Endodermal cell (in vitro differentiated cells): Measurements from ENCODE around the gene ZBTB16. TPM values are rescaled to one million over a fixed set of nuclear protein-coding genes. Genes with fewer than 3 reads are reported as not detected.

Experiments
- DNase-seq: peaks from one replicate; pipeline ENCODE4 v3.0.0-alpha.2; 2017
- H3K27ac ChIP-seq: 2 replicates; pipeline ENCODE4 v1.5.1; 2013; ENCODE audit warnings: mild to moderate bottlenecking, low read depth, low read length, moderate library complexity
- H3K27me3 ChIP-seq: 2 replicates; pipeline ENCODE4 v1.6.1; 2013; ENCODE audit warnings: mild to moderate bottlenecking, low read length, moderate library complexity; ENCODE audit not compliant: insufficient read depth, control insufficient read depth, poor library complexity, severe bottlenecking
- H3K36me3 ChIP-seq: 2 replicates; pipeline ENCODE4 v1.7.0; 2013; ENCODE audit warnings: mild to moderate bottlenecking, low read length, moderate library complexity; ENCODE audit not compliant: control insufficient read depth, insufficient read depth
- H3K4me1 ChIP-seq: one replicate; pipeline ENCODE4 v1.7.0; 2013; ENCODE audit warnings: low read length; ENCODE audit not compliant: control insufficient read depth, insufficient read depth
- H3K4me3 ChIP-seq: 2 replicates; pipeline ENCODE4 v1.5.1; 2013; ENCODE audit warnings: mild to moderate bottlenecking, low read length, moderate library complexity
- H3K9ac ChIP-seq: 2 replicates; pipeline ENCODE4 v1.6.1; 2013; ENCODE audit warnings: mild to moderate bottlenecking, low read length, moderate library complexity; ENCODE audit not compliant: poor library complexity, severe bottlenecking; ENCODE audit errors: extremely low read depth
- H3K9me3 ChIP-seq: 2 replicates; pipeline ENCODE4 v1.6.1; 2013; ENCODE audit warnings: mild to moderate bottlenecking, low read length, moderate library complexity; ENCODE audit not compliant: control insufficient read depth
- H3K27ac Mint-ChIP-seq: 2 replicates; pipeline ENCODE4 v1.8.0; 2020; ENCODE audit warnings: mixed read lengths
- H3K27me3 Mint-ChIP-seq: 2 replicates; pipeline ENCODE4 v1.8.0; 2021; ENCODE audit warnings: mild to moderate bottlenecking, mixed read lengths; ENCODE audit not compliant: insufficient read depth
- H3K36me3 Mint-ChIP-seq: 2 replicates; pipeline ENCODE4 v1.8.0; 2020; ENCODE audit warnings: low read depth, mixed read lengths
- H3K4me1 Mint-ChIP-seq: 2 replicates; pipeline ENCODE4 v1.8.0; 2020; ENCODE audit warnings: mixed read lengths
- H3K4me3 Mint-ChIP-seq: 2 replicates; pipeline ENCODE4 v1.8.0; 2020; ENCODE audit warnings: mild to moderate bottlenecking, moderate library complexity, mixed read lengths
- H3K9me3 Mint-ChIP-seq: 2 replicates; pipeline ENCODE4 v1.8.0; 2020; ENCODE audit warnings: mild to moderate bottlenecking, mixed read lengths
- CTCF ChIP-seq: fragments of 200-600 bp; sonication (generic); conservative IDR thresholded peaks from 2 replicates; pipeline ENCODE4 v1.5.0; 2021; ENCODE audit warnings: antibody characterized with exemption, mild to moderate bottlenecking
- WGBS, 2 experiments: methylation state at CpG; one replicate each; pipeline versions ENCODE4 v1.1.5 to v1.1.7; 2013; ENCODE audit warnings: missing lambda C conversion rate in 2 of 2, mixed read lengths in 1 of 2; ENCODE audit not compliant: insufficient coverage in 1 of 2, insufficient read length in 1 of 2; 5-methylcytosine and 5-hydroxymethylcytosine counted together
- total RNA-seq, 2 donors: library from RNA; stranded (reverse); fragmentation: NEBNext Ultra II Directional in 1 of 2; extraction: Animal tissue kit (Norgen Biotek cat#: 25700) in 1 of 2; gene quantifications; 2 replicates in 1 of 2; 3 replicates in 1 of 2; pipeline ENCODE4 v1.2.1, GENCODE V29; 2021

The ZBTB16 gene
- total RNA-seq, 2 donors from 2014 or later = 4.1 to 5.8 TPM

- DNase-seq = no peak
- Histone ChIP-seq H3K9ac (no peak overlapping the region), H3K27ac (no peak overlapping the region), H3K36me3 (no peaks in the 10 kb centered on the region), H3K9me3 (no peaks in the 10 kb centered on the region), H3K27me3 (peaks cover 81% of the 10 kb centered on the region), H3K4me3 (no peak overlapping the region), H3K4me1 (no peaks in the 10 kb centered on the region)
- Mint-ChIP-seq H3K4me3 (no peak overlapping the region), H3K36me3 (no peaks in the 10 kb centered on the region), H3K27me3 (peaks cover 95% of the 10 kb centered on the region), H3K27ac (no peak overlapping the region), H3K4me1 (peaks cover 19% of the 10 kb centered on the region), H3K9me3 (no peaks in the 10 kb centered on the region)
- WGBS, 2 experiments = 92 to 94% methylated on average over 8 to 14 of the region's 14 CpGs
- TF ChIP-seq CTCF = no peak
Measured at GRCh38 chr11:114064216-114064615, 4.7 kb downstream of the ZBTB16 start.

- H3K27ac ChIP-seq = no peak overlapping the region
- DNase-seq = no peak
- no peak overlapping the region for H3K4me3 ChIP-seq
- peaks cover 78% of the 10 kb centered on the region for H3K27me3 ChIP-seq
- Mint-ChIP-seq H3K27ac (no peak overlapping the region), H3K36me3 (no peaks in the 10 kb centered on the region), H3K4me1 (peaks cover 19% of the 10 kb centered on the region), H3K27me3 (peaks cover 94% of the 10 kb centered on the region), H3K9me3 (no peaks in the 10 kb centered on the region), H3K4me3 (no peak overlapping the region)
- no peaks in the 10 kb centered on the region for H3K9me3 ChIP-seq
- no peak overlapping the region for H3K9ac ChIP-seq
- TF ChIP-seq CTCF = no peak
- no peaks in the 10 kb centered on the region for H3K36me3 ChIP-seq
- WGBS, 2 experiments = 96 to 100% methylated on average over 4 of the region's 4 CpGs
- no peaks in the 10 kb centered on the region for H3K4me1 ChIP-seq
Measured at GRCh38 chr11:114065094-114065493, 5.6 kb downstream of the ZBTB16 start.

GRCh38 chr11:114066046-114066648 is 6.6 kb downstream of the ZBTB16 start:
- Histone ChIP-seq H3K4me1 (no peaks in the 10 kb centered on the region), H3K9me3 (no peaks in the 10 kb centered on the region), H3K36me3 (no peaks in the 10 kb centered on the region), H3K27me3 (peaks cover 67% of the 10 kb centered on the region), H3K9ac (no peak overlapping the region), H3K4me3 (no peak overlapping the region), H3K27ac (no peak overlapping the region)
- no peak for TF ChIP-seq CTCF
- DNase-seq = no peak
- no peaks in the 10 kb centered on the region for H3K36me3 Mint-ChIP-seq
- H3K4me1 Mint-ChIP-seq = peaks cover 19% of the 10 kb centered on the region
- 94% methylated on average over 8 to 11 of the region's 14 CpGs for WGBS, 2 experiments
- H3K4me3 Mint-ChIP-seq = no peak overlapping the region
- H3K27ac Mint-ChIP-seq = no peak overlapping the region
- H3K9me3 Mint-ChIP-seq = no peaks in the 10 kb centered on the region
- peaks cover 96% of the 10 kb centered on the region for H3K27me3 Mint-ChIP-seq
